ENCODE measurements around the gene MAGI2. TPM values are rescaled to one million over a fixed set of nuclear protein-coding genes. Genes with fewer than 3 reads are reported as not detected.

Gene MAGI2
- total RNA-seq, 1 experiment from 2014 or later = 14.3 TPM

DNA sequence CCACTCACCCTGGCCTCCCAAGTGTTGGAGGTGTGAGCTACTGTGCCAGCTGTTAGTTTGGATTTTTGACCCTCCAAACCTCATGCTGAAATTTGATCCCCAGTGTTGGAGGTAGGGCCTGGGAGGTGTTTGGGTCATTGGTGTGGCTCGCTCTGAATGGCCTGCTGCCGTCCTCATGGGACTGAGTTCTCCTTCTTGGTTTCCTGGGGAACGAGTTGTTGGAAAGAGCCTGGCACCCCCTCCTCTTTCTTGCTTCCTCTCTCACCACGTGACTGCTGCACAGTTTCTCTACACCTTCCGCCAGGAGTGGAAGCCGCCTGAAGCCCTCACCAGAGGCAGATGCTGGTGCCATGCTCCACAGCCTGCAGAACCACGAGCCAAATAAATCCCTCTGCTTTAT lies 1401.4 kb downstream of the MAGI2 start:
- Histone ChIP-seq H2BK120ac (ENCODE audit: low read depth, low read length, poor library complexity, severe bottlenecking) (no peak overlapping the region), H3T11ph (ENCODE audit: low read length) (no peak overlapping the region), H4K5ac (ENCODE audit: insufficient read length, low read depth, low read length) (no peak overlapping the region), H3K9ac (ENCODE audit: extremely low read depth, insufficient read length, low read length) (no peak overlapping the region), H3K4me2 (ENCODE audit: insufficient read depth, insufficient read length, low read length) (no peak overlapping the region), H4K20me1 (ENCODE audit: control insufficient read depth, insufficient read depth, insufficient read length) (no peaks in the 10 kb centered on the region), H3K14ac (ENCODE audit: insufficient read depth, low read length) (peak overlapping the region; percentile 71; the same call in 1 of the 2 replicates), H3K9me3 (ENCODE audit: control insufficient read depth, low read depth, low read length) (no peaks in the 10 kb centered on the region), H3K23me2 (ENCODE audit: insufficient read length, low read depth, low read length, poor library complexity, severe bottlenecking) (no peaks in the 10 kb centered on the region), H3K56ac (ENCODE audit: insufficient read length, low read depth, low read length) (no peak overlapping the region), H3K27ac (ENCODE audit: insufficient read length, low read depth, low read length) (no peak overlapping the region), H3K27me3 (ENCODE audit: insufficient read depth, low read length) (no peaks in the 10 kb centered on the region), H2BK20ac (ENCODE audit: low read depth, low read length, poor library complexity, severe bottlenecking) (no peak overlapping the region), H3K79me2 (ENCODE audit: insufficient read depth, low read length) (no peaks in the 10 kb centered on the region; the same call in 1 of the 2 replicates), H2BK5ac (ENCODE audit: insufficient read length, low read length) (no peak overlapping the region), H2BK12ac (ENCODE audit: insufficient read length, low read depth, low read length) (no peak overlapping the region), H3K4ac (ENCODE audit: low read depth, low read length) (no peak overlapping the region), H3K79me1 (ENCODE audit: insufficient read depth, low read depth, low read length, poor library complexity, severe bottlenecking) (no peaks in the 10 kb centered on the region), H2AFZ (ENCODE audit: low read length) (peak overlapping the region; percentile 83), H2AK5ac (ENCODE audit: insufficient read length, low read length) (no peak overlapping the region), H3K18ac (ENCODE audit: insufficient read length, low read depth, low read length) (peak overlapping the region; percentile 59), H3K4me1 (ENCODE audit: insufficient read depth, low read length) (no peaks in the 10 kb centered on the region), H2BK15ac (ENCODE audit: low read depth, low read length) (no peak overlapping the region), H4K91ac (ENCODE audit: insufficient read length, low read depth, low read length) (no peak overlapping the region), H4K8ac (replicated peaks; ENCODE audit: insufficient read length, low read depth, low read length) (no peak overlapping the region), H3K23ac (ENCODE audit: insufficient read length, low read depth, low read length) (no peak overlapping the region)
- no peak overlapping the region for H3K4me3 Mint-ChIP-seq
- H3K4me1 Mint-ChIP-seq = peaks cover 23 to 33% of the 10 kb centered on the region in 2 experiments
- no CpG with 5 or more reads among the region's 7 CpGs for WGBS (ENCODE audit: extremely low coverage, insufficient read length, low lambda C conversion rate)
- H3K27ac Mint-ChIP-seq = peak overlapping the region; percentile 81 to 93 (median 82); a peak in 6 of 7 replicates
- H3K36me3 Mint-ChIP-seq (ENCODE audit: insufficient read depth in 1 of 3, low read depth in 3 of 3) = no peaks in the 10 kb centered on the region
- no peak for TF ChIP-seq CTCF (conservative IDR thresholded peaks at IDR 0.05)
- H3K27me3 Mint-ChIP-seq (ENCODE audit: low read depth) = no peaks in the 10 kb centered on the region
- peak; percentile 93 for DNase-seq
- no peaks in the 10 kb centered on the region for H3K9me3 Mint-ChIP-seq
